Panc1 (cell line): ENCODE results near the gene TAOK3. TPM values are rescaled to one million over a fixed set of nuclear protein-coding genes. Genes with fewer than 3 reads are reported as not detected.

Source experiments
- ATAC-seq: fragments of 200-7000 bp; cut with Tn5 transposase; 2 replicates; pipeline ENCODE4 v1.9.1; 2020; ENCODE audit warnings: mild to moderate bottlenecking, moderate library complexity
- BruUV-seq: library from RNA; stranded (reverse); fragments of 400-500 nt; replicated peaks from 2 replicates; lab custom pipeline; 2021; lab: Mats Ljungman, UMichigan
- CTCF ChIA-PET: fragments of 300-600 bp; sonication (Branson Sonifier 250); formaldehyde crosslinking; loops from one replicate; lab custom pipeline; 2022; ENCODE audit warnings: antibody characterized with exemption; lab: Charles Lee
- POLR2A ChIA-PET: fragments of 300-600 bp; sonication (Branson Sonifier 250); formaldehyde crosslinking; loops from one replicate; lab custom pipeline; 2022; ENCODE audit warnings: antibody characterized with exemption; lab: Charles Lee
- DNase-seq: peaks from one replicate; pipeline ENCODE4 v3.0.0-alpha.2; 2010; ENCODE audit warnings: low read depth, low spot score
- H3K27ac ChIP-seq: 2 replicates; pipeline ENCODE4 v1.5.1; 2011; ENCODE audit warnings: mild to moderate bottlenecking, low read length, inconsistent platforms
- H3K27me3 ChIP-seq: fragments of 200-500 bp; sonication (Bioruptor generic); 2 replicates; pipeline ENCODE4 v1.6.0; 2014; ENCODE audit warnings: low read length, inconsistent platforms; ENCODE audit not compliant: control insufficient read depth, insufficient read depth
- H3K36me3 ChIP-seq: fragments of 200-500 bp; sonication (Bioruptor generic); 2 replicates; pipeline ENCODE4 v1.5.1; 2014; ENCODE audit warnings: inconsistent platforms, mild to moderate bottlenecking, low read length, moderate library complexity; ENCODE audit not compliant: control insufficient read depth, insufficient read depth
- H3K4me1 ChIP-seq: 2 replicates; pipeline ENCODE4 v1.5.1; 2011; ENCODE audit warnings: inconsistent platforms, mild to moderate bottlenecking, low read length, moderate library complexity; ENCODE audit not compliant: control insufficient read depth, insufficient read depth
- H3K4me3 ChIP-seq, 2 experiments: 2 replicates each; pipeline ENCODE4 v1.5.1; 2011 to 2012; ENCODE audit warnings: low read depth in 2 of 2, low read length in 2 of 2, mild to moderate bottlenecking in 2 of 2, inconsistent platforms in 1 of 2, moderate library complexity in 1 of 2
- H3K9me3 ChIP-seq: fragments of 200-500 bp; sonication (Bioruptor generic); 2 replicates; pipeline ENCODE4 v1.5.1; 2014; ENCODE audit warnings: low read depth, mild to moderate bottlenecking, inconsistent platforms, low read length, moderate library complexity; ENCODE audit not compliant: control insufficient read depth, insufficient read depth
- POLR2AphosphoS5 ChIP-seq: IDR thresholded peaks from 2 replicates; pipeline ENCODE4 v1.6.1; 2012; ENCODE audit warnings: mild to moderate bottlenecking, low read depth, low read length, moderate library complexity
- SIN3A ChIP-seq: IDR thresholded peaks from 2 replicates; pipeline ENCODE4 v1.6.1; 2012; ENCODE audit warnings: low read depth, mild to moderate bottlenecking, low read length, moderate library complexity, borderline replicate concordance; ENCODE audit not compliant: insufficient read depth
- TCF7L2 ChIP-seq: IDR thresholded peaks from 2 replicates; pipeline ENCODE4 v1.6.1; 2011; ENCODE audit warnings: mild to moderate bottlenecking, low read depth, low read length, inconsistent platforms
- in situ Hi-C: cut with HindIII; loops from 2 replicates; pipeline ENCODE4 v1.10.0; 2016; ENCODE audit warnings: low sequenced_read_pairs, low pct_unique_long_range_greater_than_20kb
- intact Hi-C: fragments of 100-400 bp; cut with micrococcal nuclease; formaldehyde crosslinking; loops from one replicate; pipeline ENCODE4 v1.10.0; 2022; ENCODE audit not compliant: unreplicated experiment
- total RNA-seq: library from RNA; stranded (reverse); gene quantifications from one replicate; pipeline ENCODE4 v1.2.1, GENCODE V29; 2021; ENCODE audit not compliant: unreplicated experiment
- TF ChIP-seq, protein P1 (sequence below), 2 experiments: IDR thresholded peaks; 2 replicates each; pipeline ENCODE4 v1.6.1; 2011 to 2012; ENCODE audit warnings: low read depth in 2 of 2, control low read depth in 1 of 2, low read length in 1 of 2, mild to moderate bottlenecking in 1 of 2, moderate library complexity in 1 of 2; ENCODE audit not compliant: insufficient read depth in 1 of 2
- TF ChIP-seq, protein P2 (sequence below): fragments of 450-650 bp; IDR thresholded peaks from 2 replicates; pipeline ENCODE4 v1.5.1; 2017; ENCODE audit warnings: mild to moderate bottlenecking

Gene TAOK3
- total RNA-seq, 1 experiment from 2014 or later, result 30.5 TPM

DNA sequence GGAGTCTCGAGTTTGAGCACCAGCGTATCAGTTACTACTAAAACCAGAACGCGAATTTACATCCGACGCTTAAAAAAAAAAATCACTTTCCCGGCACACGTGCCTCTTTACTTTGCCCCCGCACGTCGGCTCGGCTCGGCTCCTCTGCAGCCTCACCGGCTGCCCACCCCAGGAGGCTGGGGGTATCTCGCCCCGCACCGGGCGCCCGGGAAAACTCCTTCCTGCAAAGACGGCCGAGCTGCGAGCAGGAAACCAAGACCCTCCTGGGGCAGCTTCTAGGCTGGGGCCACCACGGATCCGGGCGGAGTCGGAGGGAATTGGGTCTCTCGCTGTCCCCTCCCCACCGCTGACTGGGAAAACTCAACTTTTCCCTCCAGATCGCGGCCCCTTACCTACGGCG is 269.5 kb downstream of the TAOK3 start:
- peak overlapping the region; percentile 69 to 83 for H3K4me3 ChIP-seq
- peak overlapping the region; percentile 95 for H3K27ac ChIP-seq
- DNase-seq (no peak), ATAC-seq (peak; percentile 32)
- no peaks in the 10 kb centered on the region for H3K9me3 ChIP-seq
- ChIA-PET POLR2A (interaction anchor here (0.6 kb wide), 2 partner anchors 24 to 76 kb away, joined by 3 read pairs; no protein-coding TSS in a partner anchor), CTCF (interaction anchor here (0.7 kb wide), 1 partner anchor 269 kb away, joined by 3 read pairs; the partner anchor contains the start of gene TAOK3)
- peaks cover 12% of the 10 kb centered on the region for H3K4me1 ChIP-seq
- H3K27me3 ChIP-seq, result no peaks in the 10 kb centered on the region
- TF ChIP-seq TCF7L2, result no peak
- no peak for TF ChIP-seq POLR2AphosphoS5
- TF ChIP-seq, protein P1, sequence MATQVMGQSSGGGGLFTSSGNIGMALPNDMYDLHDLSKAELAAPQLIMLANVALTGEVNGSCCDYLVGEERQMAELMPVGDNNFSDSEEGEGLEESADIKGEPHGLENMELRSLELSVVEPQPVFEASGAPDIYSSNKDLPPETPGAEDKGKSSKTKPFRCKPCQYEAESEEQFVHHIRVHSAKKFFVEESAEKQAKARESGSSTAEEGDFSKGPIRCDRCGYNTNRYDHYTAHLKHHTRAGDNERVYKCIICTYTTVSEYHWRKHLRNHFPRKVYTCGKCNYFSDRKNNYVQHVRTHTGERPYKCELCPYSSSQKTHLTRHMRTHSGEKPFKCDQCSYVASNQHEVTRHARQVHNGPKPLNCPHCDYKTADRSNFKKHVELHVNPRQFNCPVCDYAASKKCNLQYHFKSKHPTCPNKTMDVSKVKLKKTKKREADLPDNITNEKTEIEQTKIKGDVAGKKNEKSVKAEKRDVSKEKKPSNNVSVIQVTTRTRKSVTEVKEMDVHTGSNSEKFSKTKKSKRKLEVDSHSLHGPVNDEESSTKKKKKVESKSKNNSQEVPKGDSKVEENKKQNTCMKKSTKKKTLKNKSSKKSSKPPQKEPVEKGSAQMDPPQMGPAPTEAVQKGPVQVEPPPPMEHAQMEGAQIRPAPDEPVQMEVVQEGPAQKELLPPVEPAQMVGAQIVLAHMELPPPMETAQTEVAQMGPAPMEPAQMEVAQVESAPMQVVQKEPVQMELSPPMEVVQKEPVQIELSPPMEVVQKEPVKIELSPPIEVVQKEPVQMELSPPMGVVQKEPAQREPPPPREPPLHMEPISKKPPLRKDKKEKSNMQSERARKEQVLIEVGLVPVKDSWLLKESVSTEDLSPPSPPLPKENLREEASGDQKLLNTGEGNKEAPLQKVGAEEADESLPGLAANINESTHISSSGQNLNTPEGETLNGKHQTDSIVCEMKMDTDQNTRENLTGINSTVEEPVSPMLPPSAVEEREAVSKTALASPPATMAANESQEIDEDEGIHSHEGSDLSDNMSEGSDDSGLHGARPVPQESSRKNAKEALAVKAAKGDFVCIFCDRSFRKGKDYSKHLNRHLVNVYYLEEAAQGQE (IDR thresholded peaks at IDR 0.05; ENCODE audit: insufficient read depth in 1 of 2, low read depth in 2 of 2, low read length in 1 of 2), result no peak
- intact Hi-C loops (no loop called here), in situ Hi-C loops (no loop called here)
- no peaks in the 10 kb centered on the region for H3K36me3 ChIP-seq
- no TSS peak for BruUV-seq

DNA sequence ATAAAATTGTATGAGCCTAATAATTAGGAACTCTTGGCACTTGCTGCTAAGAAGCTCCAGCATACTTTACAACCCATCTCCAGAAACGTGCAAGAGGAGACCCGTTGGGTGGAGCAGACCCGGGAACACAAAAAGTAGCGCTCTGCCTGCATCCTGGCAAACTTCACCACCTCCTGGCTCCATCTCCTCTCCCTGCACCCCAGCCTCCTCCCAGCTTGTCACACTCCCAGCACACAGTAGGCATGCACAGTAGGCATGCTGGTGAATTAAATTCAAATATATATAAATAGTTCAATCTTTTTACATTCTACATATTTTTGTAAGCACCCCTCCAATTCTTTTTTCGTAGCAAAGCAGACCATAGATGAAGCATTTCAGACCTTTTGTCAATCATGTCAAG is 270.1 kb downstream of the TAOK3 start:
- peak overlapping the region; percentile 69 to 83 for H3K4me3 ChIP-seq
- BruUV-seq, result TSS peak; percentile 81
- H3K9me3 ChIP-seq, result no peaks in the 10 kb centered on the region
- H3K27ac ChIP-seq, result peak overlapping the region; percentile 95
- no peak for DNase-seq
- peaks cover 12% of the 10 kb centered on the region for H3K4me1 ChIP-seq
- no peaks in the 10 kb centered on the region for H3K36me3 ChIP-seq
- no peak for ATAC-seq
- no peak for TF ChIP-seq TCF7L2
- no peak for TF ChIP-seq POLR2AphosphoS5
- no peak for TF ChIP-seq SIN3A
- H3K27me3 ChIP-seq, result no peaks in the 10 kb centered on the region
- CTCF ChIA-PET, result interaction anchor here (0.7 kb wide), 1 partner anchor 270 kb away, joined by 3 read pairs; the partner anchor contains the start of gene TAOK3
- POLR2A ChIA-PET, result interaction anchor here (0.5 kb wide), 2 partner anchors 14 to 56 kb away, joined by 3 to 5 read pairs; no protein-coding TSS in a partner anchor
- in situ Hi-C loops, result no loop called here
- intact Hi-C loops, result no loop called here

DNA sequence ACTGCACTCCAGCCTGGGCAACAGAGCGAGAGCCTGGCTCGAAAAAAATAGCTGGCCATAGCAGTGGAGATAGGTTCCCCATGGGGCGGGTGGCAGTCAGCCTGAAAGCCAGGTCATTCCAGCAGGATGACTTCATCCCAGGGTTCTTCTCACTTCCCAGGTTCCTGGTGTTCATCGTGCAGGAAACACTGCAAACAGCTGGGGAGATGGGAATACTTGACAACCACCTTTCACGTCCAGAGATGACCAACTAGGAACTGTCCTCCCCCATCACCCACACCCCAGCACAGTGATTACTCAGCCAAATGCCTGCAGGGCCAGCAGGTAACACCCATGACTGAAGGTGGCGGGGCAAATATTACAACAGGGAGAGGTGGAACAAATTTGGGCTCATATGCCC is 270.6 kb downstream of the TAOK3 start:
- DNase-seq (no peak), ATAC-seq (no peak)
- in situ Hi-C loops, result no loop called here
- ChIA-PET POLR2A (interaction anchor here (0.5 kb wide), 2 partner anchors 13 to 56 kb away, joined by 3 to 5 read pairs; no protein-coding TSS in a partner anchor), CTCF (no interaction called here)
- Histone ChIP-seq H3K27ac (no peak overlapping the region; the same call in 1 of the 2 replicates), H3K4me3 (peak overlapping the region; percentile 69 to 83), H3K27me3 (no peaks in the 10 kb centered on the region), H3K36me3 (no peaks in the 10 kb centered on the region), H3K9me3 (no peaks in the 10 kb centered on the region), H3K4me1 (peaks cover 12% of the 10 kb centered on the region)
- no TSS peak for BruUV-seq
- intact Hi-C loops, result no loop called here
- TF ChIP-seq, protein P2, sequence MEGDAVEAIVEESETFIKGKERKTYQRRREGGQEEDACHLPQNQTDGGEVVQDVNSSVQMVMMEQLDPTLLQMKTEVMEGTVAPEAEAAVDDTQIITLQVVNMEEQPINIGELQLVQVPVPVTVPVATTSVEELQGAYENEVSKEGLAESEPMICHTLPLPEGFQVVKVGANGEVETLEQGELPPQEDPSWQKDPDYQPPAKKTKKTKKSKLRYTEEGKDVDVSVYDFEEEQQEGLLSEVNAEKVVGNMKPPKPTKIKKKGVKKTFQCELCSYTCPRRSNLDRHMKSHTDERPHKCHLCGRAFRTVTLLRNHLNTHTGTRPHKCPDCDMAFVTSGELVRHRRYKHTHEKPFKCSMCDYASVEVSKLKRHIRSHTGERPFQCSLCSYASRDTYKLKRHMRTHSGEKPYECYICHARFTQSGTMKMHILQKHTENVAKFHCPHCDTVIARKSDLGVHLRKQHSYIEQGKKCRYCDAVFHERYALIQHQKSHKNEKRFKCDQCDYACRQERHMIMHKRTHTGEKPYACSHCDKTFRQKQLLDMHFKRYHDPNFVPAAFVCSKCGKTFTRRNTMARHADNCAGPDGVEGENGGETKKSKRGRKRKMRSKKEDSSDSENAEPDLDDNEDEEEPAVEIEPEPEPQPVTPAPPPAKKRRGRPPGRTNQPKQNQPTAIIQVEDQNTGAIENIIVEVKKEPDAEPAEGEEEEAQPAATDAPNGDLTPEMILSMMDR, result no peak
- TF ChIP-seq SIN3A, result no peak
- TF ChIP-seq POLR2AphosphoS5, result no peak
- TF ChIP-seq, protein P1 (IDR thresholded peaks at IDR 0.05; ENCODE audit: insufficient read depth in 1 of 2, low read depth in 2 of 2, low read length in 1 of 2), result no peak
- no peak for TF ChIP-seq TCF7L2
